Measurements from ENCODE around the gene SKOR2. TPM values are rescaled to one million over a fixed set of nuclear protein-coding genes. Genes with fewer than 3 reads are reported as not detected.
A peak's percentile ranks its signal among the peaks of the same experiment; 100 is the strongest.

SKOR2 gene
- total RNA-seq, 6 experiments from 2014 or later = not detected

DNA sequence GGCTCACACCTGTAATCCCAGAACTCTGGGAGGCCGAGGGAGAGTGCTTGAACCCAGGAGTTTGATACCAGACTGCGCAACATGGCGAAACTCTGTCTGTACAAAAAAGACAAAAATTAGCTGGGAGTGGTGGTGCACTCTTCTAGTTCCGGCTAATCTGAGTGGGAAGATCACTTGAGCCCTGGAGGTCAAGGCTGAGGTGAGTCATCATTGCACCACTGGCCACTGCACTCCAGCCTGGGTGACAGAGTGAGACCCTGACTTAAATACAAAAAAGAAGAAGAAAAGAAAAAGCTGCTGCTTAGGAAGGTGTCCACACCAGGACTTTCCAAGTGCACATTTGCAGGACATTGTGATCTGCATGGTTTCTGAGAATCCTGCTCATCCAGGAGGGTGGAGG lies 16.4 kb downstream of the SKOR2 start:
- H3K27ac ChIP-seq = no peak overlapping the region
- H3K4me3 ChIP-seq = no peak overlapping the region
- TF ChIP-seq, protein P1, sequence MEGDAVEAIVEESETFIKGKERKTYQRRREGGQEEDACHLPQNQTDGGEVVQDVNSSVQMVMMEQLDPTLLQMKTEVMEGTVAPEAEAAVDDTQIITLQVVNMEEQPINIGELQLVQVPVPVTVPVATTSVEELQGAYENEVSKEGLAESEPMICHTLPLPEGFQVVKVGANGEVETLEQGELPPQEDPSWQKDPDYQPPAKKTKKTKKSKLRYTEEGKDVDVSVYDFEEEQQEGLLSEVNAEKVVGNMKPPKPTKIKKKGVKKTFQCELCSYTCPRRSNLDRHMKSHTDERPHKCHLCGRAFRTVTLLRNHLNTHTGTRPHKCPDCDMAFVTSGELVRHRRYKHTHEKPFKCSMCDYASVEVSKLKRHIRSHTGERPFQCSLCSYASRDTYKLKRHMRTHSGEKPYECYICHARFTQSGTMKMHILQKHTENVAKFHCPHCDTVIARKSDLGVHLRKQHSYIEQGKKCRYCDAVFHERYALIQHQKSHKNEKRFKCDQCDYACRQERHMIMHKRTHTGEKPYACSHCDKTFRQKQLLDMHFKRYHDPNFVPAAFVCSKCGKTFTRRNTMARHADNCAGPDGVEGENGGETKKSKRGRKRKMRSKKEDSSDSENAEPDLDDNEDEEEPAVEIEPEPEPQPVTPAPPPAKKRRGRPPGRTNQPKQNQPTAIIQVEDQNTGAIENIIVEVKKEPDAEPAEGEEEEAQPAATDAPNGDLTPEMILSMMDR (IDR thresholded peaks at IDR 0.05) = no peak
- no peak for TF ChIP-seq POLR2A (IDR thresholded peaks at IDR 0.05)
- DNase-seq (no peak), ATAC-seq (no peak)
- H3K27me3 ChIP-seq = peaks cover 0 to 1% of the 10 kb centered on the region in 2 donors
- no peaks in the 10 kb centered on the region for H3K4me1 ChIP-seq
- intact Hi-C loops (cut with DNase I) = no loop called here
- H3K9me3 ChIP-seq = no peaks in the 10 kb centered on the region
- WGBS (ENCODE audit: insufficient coverage, low coverage, low lambda C conversion rate, missing lambda C conversion rate) = 68% methylated on average over 4 of the region's 4 CpGs
- no peaks in the 10 kb centered on the region for H3K36me3 ChIP-seq

DNA sequence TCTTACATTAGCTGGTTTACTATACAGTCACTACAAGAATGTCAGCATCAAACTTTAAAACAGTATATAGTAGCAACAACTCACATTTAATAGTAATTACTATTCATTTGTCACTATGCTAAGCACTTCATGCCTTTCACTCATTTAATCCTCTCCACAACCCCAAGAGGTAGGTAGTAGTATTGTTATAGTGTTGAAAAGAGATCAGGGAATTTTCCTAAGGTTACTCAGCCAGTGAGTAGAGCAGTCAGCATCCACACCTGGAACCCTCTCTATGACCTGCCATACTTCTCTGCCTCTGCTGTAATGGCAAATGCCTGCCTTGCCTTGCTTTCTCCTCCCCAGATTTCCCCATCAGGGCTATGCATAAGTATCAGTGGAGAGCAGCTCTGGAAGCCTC lies 24.8 kb downstream of the SKOR2 start:
- Histone ChIP-seq H3K9me3 (no peaks in the 10 kb centered on the region), H3K27me3 (no peaks in the 10 kb centered on the region), H3K36me3 (no peaks in the 10 kb centered on the region), H3K27ac (no peak overlapping the region), H3K4me1 (no peaks in the 10 kb centered on the region), H3K4me3 (no peak overlapping the region)
- TF ChIP-seq, protein P1 (IDR thresholded peaks at IDR 0.05) = no peak
- no peak for TF ChIP-seq POLR2A (IDR thresholded peaks at IDR 0.05)
- no peak for DNase-seq
- no peak for ATAC-seq
- intact Hi-C loops (cut with DNase I) = loop anchor here (5.0 to 10.0 kb wide), 2 partner anchors 521 to 528 kb away; no protein-coding TSS in a partner anchor

DNA sequence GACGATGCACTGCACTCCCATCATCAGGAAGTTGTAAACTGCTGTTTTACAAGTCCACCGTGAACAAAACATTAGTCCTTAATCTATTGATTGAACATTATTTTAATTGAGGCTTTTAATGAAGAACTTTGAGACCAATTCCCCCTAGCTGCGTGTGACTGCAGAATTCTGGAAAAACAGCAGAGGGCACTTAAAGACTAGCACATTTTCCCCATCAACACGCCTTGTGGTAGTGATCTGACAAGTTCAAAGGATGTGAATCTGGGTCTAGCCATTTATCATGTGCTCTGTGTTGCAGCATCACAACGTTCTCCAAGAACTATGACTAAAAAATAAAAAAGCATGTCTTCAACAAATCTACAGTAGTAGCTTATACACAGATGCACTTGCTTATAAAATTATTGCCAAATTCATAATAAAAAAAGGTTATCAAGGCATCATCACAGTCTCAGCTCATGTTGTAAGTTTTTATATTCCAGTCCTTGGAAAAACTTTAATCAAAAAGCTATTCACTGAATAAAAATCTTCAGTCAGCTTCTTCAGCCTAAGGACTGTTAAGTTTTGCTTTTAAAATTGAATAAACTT lies 35.8 kb downstream of the SKOR2 start:
- Histone ChIP-seq H3K4me3 (no peak overlapping the region), H3K4me1 (no peaks in the 10 kb centered on the region), H3K27me3 (peaks cover 0 to 13% of the 10 kb centered on the region in 2 donors), H3K36me3 (no peaks in the 10 kb centered on the region), H3K27ac (no peak overlapping the region), H3K9me3 (no peaks in the 10 kb centered on the region)
- TF ChIP-seq, protein P1 (IDR thresholded peaks at IDR 0.05) = peak; percentile 62 to 76 (median 64)
- no peak for TF ChIP-seq POLR2A (IDR thresholded peaks at IDR 0.05)
- DNase-seq (no peak), ATAC-seq (peak; percentile 70 to 85 (median 82))
- intact Hi-C loops (cut with DNase I) = no loop called here
- 1% methylated on average over 5 of the region's 5 CpGs for WGBS (ENCODE audit: insufficient coverage, low coverage, low lambda C conversion rate, missing lambda C conversion rate)

DNA sequence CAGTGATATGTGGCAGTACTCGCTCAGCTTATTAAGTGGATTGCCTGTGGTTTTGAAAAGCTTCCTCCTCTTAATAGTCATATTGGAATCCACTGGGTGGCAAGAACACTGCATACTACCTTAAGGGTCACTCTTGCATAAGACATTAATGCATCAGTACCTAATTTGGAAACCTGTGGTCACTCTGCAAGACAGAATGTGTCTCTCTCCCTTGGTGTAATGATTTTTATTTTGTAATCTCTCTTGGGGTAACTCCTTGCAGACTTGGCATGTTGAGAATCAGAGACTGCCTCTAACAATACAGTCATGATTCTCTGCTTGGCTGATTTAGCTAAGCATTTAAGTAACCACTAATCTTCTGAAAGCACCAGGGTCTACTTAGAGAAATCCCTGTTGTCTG lies 42.3 kb downstream of the SKOR2 start:
- ATAC-seq = no peak

More for the DNA sequence above, 42.3 kb downstream of the SKOR2 start:
- no peak overlapping the region for H3K4me3 ChIP-seq
- H3K27me3 ChIP-seq = peaks cover 0 to 9% of the 10 kb centered on the region in 2 donors
- no peaks in the 10 kb centered on the region for H3K4me1 ChIP-seq
- H3K36me3 ChIP-seq = no peaks in the 10 kb centered on the region
- WGBS (ENCODE audit: insufficient coverage, low coverage, low lambda C conversion rate, missing lambda C conversion rate) = 55% methylated on average over 1 of the region's 1 CpG
- intact Hi-C loops (cut with DNase I) = no loop called here
- no peak for DNase-seq
- TF ChIP-seq POLR2A (IDR thresholded peaks at IDR 0.05) = no peak
- TF ChIP-seq, protein P1 (IDR thresholded peaks at IDR 0.05) = no peak
- H3K27ac ChIP-seq = no peak overlapping the region
- no peaks in the 10 kb centered on the region for H3K9me3 ChIP-seq

Measured in right lobe of liver (tissue), 6 donors.